Esophagus mucosa (tissue), 1 donor: ENCODE data around the gene MED29. TPM values are rescaled to one million over a fixed set of nuclear protein-coding genes. Genes with fewer than 3 reads are reported as not detected.

ENCODE experiments used
- ATAC-seq: fragments of 200-7000 bp; cut with Tn5 transposase; one replicate; pipeline ENCODE4 v1.9.1; 2020
- total RNA-seq: library from RNA; stranded (reverse); gene quantifications from one replicate; pipeline ENCODE4 v1.2.4, GENCODE V29; 2023
- donor health status: DM: yes; HTN: yes; CAD: no.

The MED29 gene
- total RNA-seq, 1 donor from 2014 or later, result 21.4 TPM

- no peak for ATAC-seq
Measured at GRCh38 chr19:39432677-39433025, 41.5 kb downstream of the MED29 start.

GRCh38 chr19:39433480-39434079 is 42.4 kb downstream of the MED29 start:
- ATAC-seq, result no peak

GRCh38 chr19:39434123-39435076 is 43.2 kb downstream of the MED29 start:
- no peak for ATAC-seq

GRCh38 chr19:39435499-39436349 is 44.5 kb downstream of the MED29 start, which contains the start of gene RPS16:
TSS of gene RPS16 (minus strand) at chr19:39435949. CDS start at chr19:39435895, 54 bp downstream.
- ATAC-seq, result peak; percentile 93

GRCh38 chr19:39436350-39436716 is 45.2 kb downstream of the MED29 start:
- ATAC-seq, result no peak

GRCh38 chr19:39438270-39438934 is 47.2 kb downstream of the MED29 start:
- no peak for ATAC-seq

- no peak for ATAC-seq
Measured at GRCh38 chr19:39444598-39445195, 53.5 kb downstream of the MED29 start.

GRCh38 chr19:39445196-39446111 is 54.3 kb downstream of the MED29 start, which contains the start of gene SUPT5H:
TSS of gene SUPT5H (plus strand) at chr19:39445582. CDS start at chr19:39445891, 309 bp downstream.
- ATAC-seq, result peak; percentile 95

- ATAC-seq, result no peak
Measured at GRCh38 chr19:39446365-39447084, 55.3 kb downstream of the MED29 start.

GRCh38 chr19:39448271-39448670 is 57.1 kb downstream of the MED29 start:
- no peak for ATAC-seq

GRCh38 chr19:39449116-39449797 is 58.1 kb downstream of the MED29 start:
- ATAC-seq, result no peak

Other genes with a start within 250 kb of the MED29 start
- 298 TPM for gene NCCRP1, start 194.4 kb upstream of the MED29 start, total RNA-seq
- not detected for gene SYCN, start 187.1 kb upstream of the MED29 start, total RNA-seq
- gene IFNL3, start 146.4 kb upstream of the MED29 start, total RNA-seq, result not detected
- gene IFNL4, start 142.5 kb upstream of the MED29 start, total RNA-seq, result not detected
- not detected for gene IFNL2, start 123.0 kb upstream of the MED29 start, total RNA-seq
- gene IFNL1, start 95.0 kb upstream of the MED29 start, total RNA-seq, result not detected
- gene LRFN1, start 70.5 kb upstream of the MED29 start, total RNA-seq, result 0.08 TPM
- 2.3 TPM for gene GMFG, start 55.3 kb upstream of the MED29 start, total RNA-seq
- 53.3 TPM for gene SAMD4B, start 49.0 kb upstream of the MED29 start, total RNA-seq
- gene PAF1, start 272 bp upstream of the MED29 start, total RNA-seq, result 29.5 TPM
- gene ZFP36, start 15.5 kb downstream of the MED29 start, total RNA-seq, result 141 TPM
- gene PLEKHG2, start 21.3 kb downstream of the MED29 start, total RNA-seq, result 12.8 TPM
- 2,374 TPM for gene RPS16, start 44.6 kb downstream of the MED29 start, total RNA-seq
- 46.6 TPM for gene SUPT5H, start 54.2 kb downstream of the MED29 start, total RNA-seq
- gene TIMM50, start 89.5 kb downstream of the MED29 start, total RNA-seq, result 55.6 TPM
- gene DLL3, start 107.6 kb downstream of the MED29 start, total RNA-seq, result not detected
- gene SELENOV, start 123.8 kb downstream of the MED29 start, total RNA-seq, result not detected
- gene EID2B, start 141.5 kb downstream of the MED29 start, total RNA-seq, result 0.20 TPM
- 6.7 TPM for gene EID2, start 148.8 kb downstream of the MED29 start, total RNA-seq
- not detected for gene LGALS13, start 211.1 kb downstream of the MED29 start, total RNA-seq